C4-2B (cell line): ENCODE measurements around the gene C4orf50.

ENCODE experiments used
- H3K27ac ChIP-seq: fragments of 450-650 bp; 2 replicates; pipeline ENCODE4 v1.5.1; 2017
- CTCF ChIP-seq: fragments of 450-650 bp; conservative IDR thresholded peaks from 2 replicates; pipeline ENCODE4 v1.5.1; 2017; ENCODE audit warnings: mild to moderate bottlenecking
- ZFX ChIP-seq: fragments of 450-650 bp; IDR thresholded peaks from 2 replicates; pipeline ENCODE4 v1.6.1; 2017

C4orf50 gene

GRCh38 chr4:6018331-6018730, at the start of gene C4orf50:
Gene C4orf50 (minus strand): TSS chr4:6018431.
- H3K27ac ChIP-seq: no peak within 1 kb of the TSS
- no peak for TF ChIP-seq ZFX
- TF ChIP-seq CTCF: no peak

GRCh38 chr4:6065934-6066590, 47.8 kb upstream of the C4orf50 start:
- TF ChIP-seq ZFX (no peak), CTCF (no peak)
- no peak overlapping the region for H3K27ac ChIP-seq

GRCh38 chr4:6065166-6065565, 46.9 kb upstream of the C4orf50 start:
- H3K27ac ChIP-seq: no peak overlapping the region
- no peak for TF ChIP-seq CTCF
- TF ChIP-seq ZFX: no peak

GRCh38 chr4:6064383-6064782, 46.2 kb upstream of the C4orf50 start:
- no peak for TF ChIP-seq CTCF
- TF ChIP-seq ZFX: no peak
- H3K27ac ChIP-seq: no peak overlapping the region

GRCh38 chr4:6063684-6064083, 45.5 kb upstream of the C4orf50 start:
- TF ChIP-seq ZFX (no peak), CTCF (no peak)
- no peak overlapping the region for H3K27ac ChIP-seq

GRCh38 chr4:6062133-6062532, 43.9 kb upstream of the C4orf50 start:
- TF ChIP-seq ZFX (no peak), CTCF (no peak)

GRCh38 chr4:6059375-6059805, 41.2 kb upstream of the C4orf50 start:
- TF ChIP-seq ZFX: no peak
- no peak for TF ChIP-seq CTCF
- no peak overlapping the region for H3K27ac ChIP-seq

More at GRCh38 chr4:6062133-6062532, 43.9 kb upstream of the C4orf50 start:
- H3K27ac ChIP-seq: no peak overlapping the region
